ENCODE data around the gene TMA7B.

The TMA7B gene

DNA sequence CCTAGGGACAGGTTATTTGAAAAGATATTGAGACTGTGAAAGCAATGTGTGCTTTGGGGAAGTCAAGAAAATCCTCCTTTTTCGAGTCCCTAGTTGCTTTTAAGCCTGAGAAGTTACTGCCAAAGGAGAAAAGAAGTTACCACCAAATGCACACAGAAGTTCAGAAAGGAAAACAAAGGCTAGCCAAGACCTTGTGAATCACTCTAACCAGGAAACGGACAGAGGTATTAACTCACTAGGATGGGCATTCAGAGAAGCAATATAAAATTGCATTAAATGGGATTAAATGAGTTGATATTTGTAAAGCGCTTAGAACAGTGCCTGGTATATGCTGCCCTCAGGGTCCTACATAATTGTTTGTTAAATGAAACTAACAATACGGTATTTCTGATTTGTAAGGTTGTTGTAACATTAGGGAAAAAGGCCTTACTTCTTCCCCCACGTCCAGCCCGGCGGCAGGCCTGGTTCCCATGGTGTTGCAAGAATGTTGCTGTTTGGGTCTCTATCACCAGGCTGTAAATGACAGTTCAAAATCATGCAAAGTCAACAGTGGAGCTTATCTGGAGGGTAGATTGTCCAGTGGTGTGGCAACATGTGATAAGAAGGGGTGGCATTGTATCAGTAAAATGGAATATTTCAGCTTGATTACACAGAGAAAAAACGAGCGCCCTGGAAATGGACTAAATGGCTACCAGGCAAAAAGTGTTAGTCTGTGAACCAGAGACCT is 7.1 kb downstream of the TMA7B start:
- TF ChIP-seq, protein P1, sequence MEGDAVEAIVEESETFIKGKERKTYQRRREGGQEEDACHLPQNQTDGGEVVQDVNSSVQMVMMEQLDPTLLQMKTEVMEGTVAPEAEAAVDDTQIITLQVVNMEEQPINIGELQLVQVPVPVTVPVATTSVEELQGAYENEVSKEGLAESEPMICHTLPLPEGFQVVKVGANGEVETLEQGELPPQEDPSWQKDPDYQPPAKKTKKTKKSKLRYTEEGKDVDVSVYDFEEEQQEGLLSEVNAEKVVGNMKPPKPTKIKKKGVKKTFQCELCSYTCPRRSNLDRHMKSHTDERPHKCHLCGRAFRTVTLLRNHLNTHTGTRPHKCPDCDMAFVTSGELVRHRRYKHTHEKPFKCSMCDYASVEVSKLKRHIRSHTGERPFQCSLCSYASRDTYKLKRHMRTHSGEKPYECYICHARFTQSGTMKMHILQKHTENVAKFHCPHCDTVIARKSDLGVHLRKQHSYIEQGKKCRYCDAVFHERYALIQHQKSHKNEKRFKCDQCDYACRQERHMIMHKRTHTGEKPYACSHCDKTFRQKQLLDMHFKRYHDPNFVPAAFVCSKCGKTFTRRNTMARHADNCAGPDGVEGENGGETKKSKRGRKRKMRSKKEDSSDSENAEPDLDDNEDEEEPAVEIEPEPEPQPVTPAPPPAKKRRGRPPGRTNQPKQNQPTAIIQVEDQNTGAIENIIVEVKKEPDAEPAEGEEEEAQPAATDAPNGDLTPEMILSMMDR (IDR thresholded peaks at IDR 0.05; ENCODE audit: low read depth, low read length, missing control alignments) = no peak
- no peak for DNase-seq (ENCODE audit: extremely low read depth, low read depth)
- no peak overlapping the region for H3K4me3 ChIP-seq (replicated peaks; ENCODE audit: low read depth, low read length)

DNA sequence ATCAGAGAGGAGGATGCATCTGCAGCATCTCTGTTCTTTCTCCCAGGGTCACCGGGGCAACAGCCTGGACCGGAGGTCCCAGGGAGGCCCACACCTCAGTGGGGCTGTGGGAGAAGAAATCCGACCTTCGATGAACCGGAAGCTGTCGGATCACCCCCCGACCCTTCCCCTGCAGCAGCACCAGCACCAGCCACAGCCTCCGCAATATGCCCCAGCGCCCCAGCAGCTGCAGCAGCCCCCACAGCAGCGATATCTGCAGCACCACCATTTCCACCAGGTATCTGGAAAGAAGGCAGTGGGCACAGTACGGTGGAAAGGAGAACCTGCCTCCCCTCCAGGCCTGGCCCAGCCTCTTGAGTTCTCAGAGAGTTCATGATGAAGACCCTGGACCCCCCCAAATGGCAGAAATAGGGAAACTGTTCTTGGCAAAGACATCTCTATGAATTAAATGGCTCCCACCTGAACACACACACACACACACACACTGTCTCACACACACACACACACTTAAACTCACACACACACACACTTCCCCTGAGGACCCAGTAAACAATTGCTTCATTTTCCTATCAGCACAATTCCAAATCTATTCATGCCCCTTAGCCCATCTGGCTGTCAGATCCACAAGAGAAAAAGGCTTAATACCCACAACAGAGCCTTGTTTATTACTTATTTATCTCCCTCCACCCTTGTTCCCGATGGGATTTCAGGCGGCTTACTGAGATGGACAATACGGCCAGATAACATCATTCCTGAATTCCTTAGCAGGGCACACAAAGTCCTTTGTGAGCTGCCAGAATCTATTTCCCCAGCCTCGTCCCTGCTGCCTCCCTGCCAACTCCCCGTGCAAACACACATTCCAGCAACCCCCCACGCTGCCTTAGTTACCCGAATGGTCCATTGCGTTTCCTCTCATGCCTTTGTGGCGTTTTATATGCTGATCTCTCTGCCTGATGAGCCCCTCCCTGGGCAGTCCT is 8.1 kb downstream of the TMA7B start:
- TF ChIP-seq, protein P1 (IDR thresholded peaks at IDR 0.05; ENCODE audit: low read depth, low read length, missing control alignments) = no peak
- DNase-seq (ENCODE audit: extremely low read depth, low read depth) = no peak
- H3K4me3 ChIP-seq (replicated peaks; ENCODE audit: low read depth, low read length) = no peak overlapping the region

- DNase-seq (ENCODE audit: extremely low read depth, low read depth) = no peak
- TF ChIP-seq, protein P1 (IDR thresholded peaks at IDR 0.05; ENCODE audit: low read depth, low read length, missing control alignments) = no peak
Observed at GRCh38 chr22:39970742-39971141, 10.5 kb downstream of the TMA7B start.

GRCh38 chr22:39972641-39973040 is 12.4 kb downstream of the TMA7B start:
- TF ChIP-seq, protein P1 (IDR thresholded peaks at IDR 0.05; ENCODE audit: low read depth, low read length, missing control alignments) = no peak
- no peak overlapping the region for H3K4me3 ChIP-seq (replicated peaks; ENCODE audit: low read depth, low read length)
- no peak for DNase-seq (ENCODE audit: extremely low read depth, low read depth)

More at GRCh38 chr22:39970742-39971141, 10.5 kb downstream of the TMA7B start:
- no peak overlapping the region for H3K4me3 ChIP-seq (replicated peaks; ENCODE audit: low read depth, low read length)

DNA sequence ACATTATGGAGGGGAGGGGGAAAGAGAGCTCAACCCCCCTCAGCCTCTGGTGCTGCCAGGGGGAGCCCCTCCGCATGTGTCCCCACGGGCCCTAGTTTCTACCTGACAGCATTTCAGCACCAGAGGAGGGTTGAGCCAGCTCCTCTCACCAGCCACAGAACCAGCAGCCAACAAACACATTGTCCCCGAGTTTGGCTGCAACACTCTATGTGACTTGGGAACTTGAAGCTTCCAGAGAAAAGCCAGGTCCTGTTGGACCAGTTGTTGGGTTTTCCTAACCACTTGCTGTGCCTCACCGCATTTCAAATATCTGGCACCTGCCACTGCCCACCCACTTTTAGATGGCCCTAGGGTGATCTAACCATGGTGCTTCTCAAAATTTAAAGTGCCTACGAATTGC is 13.5 kb downstream of the TMA7B start:
- H3K4me3 ChIP-seq (replicated peaks; ENCODE audit: low read depth, low read length) = no peak overlapping the region
- TF ChIP-seq, protein P1 (IDR thresholded peaks at IDR 0.05; ENCODE audit: low read depth, low read length, missing control alignments) = no peak
- no peak for DNase-seq (ENCODE audit: extremely low read depth, low read depth)

GRCh38 chr22:39974065-39974464 is 13.9 kb downstream of the TMA7B start:
- H3K4me3 ChIP-seq (replicated peaks; ENCODE audit: low read depth, low read length) = no peak overlapping the region
- no peak for DNase-seq (ENCODE audit: extremely low read depth, low read depth)

More at GRCh38 chr22:39974065-39974464, 13.9 kb downstream of the TMA7B start:
- TF ChIP-seq, protein P1 (IDR thresholded peaks at IDR 0.05; ENCODE audit: low read depth, low read length, missing control alignments) = no peak
